ENCODE data around the gene AOAH. TPM values are rescaled to one million over a fixed set of nuclear protein-coding genes. Genes with fewer than 3 reads are reported as not detected.

Gene AOAH
- total and polyA plus RNA-seq, 2 of the 4 experiments (the other 2 are of a cell fraction): not detected

- TF ChIP-seq FOS (IDR thresholded peaks at IDR 0.05; ENCODE audit: low read depth, low read length) (no peak), MXI1 (IDR thresholded peaks at IDR 0.05; ENCODE audit: borderline replicate concordance, low read depth, low read length) (no peak), SMC3 (IDR thresholded peaks at IDR 0.05; ENCODE audit: low read depth, low read length) (no peak), RFX5 (IDR thresholded peaks at IDR 0.05; ENCODE audit: low read depth, low read length) (no peak)
- POLR2A ChIA-PET (ENCODE audit: unreplicated experiment): no interaction called here
These were observed 159.8 kb downstream of the AOAH start for GRCh38 chr7:36564489-36564888.

More at GRCh38 chr7:36564489-36564888, 159.8 kb downstream of the AOAH start:
- Histone ChIP-seq H4K20me1 (ENCODE audit: insufficient read depth, low read length) (no peaks in the 10 kb centered on the region), H3K9me1 (ENCODE audit: insufficient read depth, low read length) (no peaks in the 10 kb centered on the region), H3K14ac (replicated peaks; ENCODE audit: low read depth, low read length) (no peak overlapping the region), H3K56ac (ENCODE audit: extremely low read depth, insufficient read depth, low read length) (no peak overlapping the region), H4K91ac (ENCODE audit: insufficient read depth, low read depth, low read length) (no peak overlapping the region), H2BK15ac (ENCODE audit: low read depth, low read length) (no peak overlapping the region), H3K27ac (ENCODE audit: insufficient read depth, low read length) (no peak overlapping the region), H3K4me3 (ENCODE audit: insufficient read depth, low read depth, low read length) (no peak overlapping the region), H3K79me1 (ENCODE audit: low read depth in 1 of 2, low read length in 2 of 2) (no peaks in the 10 kb centered on the region), H3K36me3 (ENCODE audit: control insufficient read depth, insufficient read depth, low read length) (no peaks in the 10 kb centered on the region), H3K9me3 (ENCODE audit: control insufficient read depth, insufficient read depth, low read length) (no peaks in the 10 kb centered on the region), H3K4ac (ENCODE audit: low read depth, low read length) (no peak overlapping the region), H3K18ac (ENCODE audit: low read depth, low read length) (no peak overlapping the region), H2AK5ac (ENCODE audit: low read depth, low read length) (no peak overlapping the region), H4K8ac (ENCODE audit: low read depth in 2 of 2, low read length in 2 of 2) (no peak overlapping the region), H3K23ac (ENCODE audit: low read depth, low read length) (no peak overlapping the region), H2AK9ac (replicated peaks; ENCODE audit: low read depth, low read length, poor library complexity) (no peak overlapping the region), H2BK20ac (ENCODE audit: low read depth, low read length) (no peak overlapping the region), H2BK120ac (ENCODE audit: low read depth, low read length) (no peak overlapping the region), H4K5ac (ENCODE audit: low read depth, low read length) (no peak overlapping the region), H3K27me3 (ENCODE audit: control insufficient read depth, insufficient read depth, low read length) (peaks cover 2% of the 10 kb centered on the region; the same call in 1 of the 2 replicates), H3K9ac (ENCODE audit: low read depth, low read length) (no peak overlapping the region), H2BK5ac (ENCODE audit: low read depth, low read length, poor library complexity, severe bottlenecking) (no peak overlapping the region), H2AFZ (replicated peaks; ENCODE audit: low read length, poor library complexity) (no peak overlapping the region), H3K4me1 (ENCODE audit: control insufficient read depth, insufficient read depth, low read length) (no peaks in the 10 kb centered on the region), H3K4me2 (ENCODE audit: low read depth, low read length) (no peak overlapping the region)
- no peak for ATAC-seq (ENCODE audit: low read depth)
- no TSS peak for BruUV-seq (replicated peaks)
- no peak for DNase-seq
- CTCF ChIA-PET: no interaction called here
- dilution Hi-C loops (cut with HindIII; ENCODE audit: low sequenced_read_pairs, unreplicated experiment): no loop called here
- WGBS, 2 experiments (ENCODE audit: extremely low coverage in 2 of 2, insufficient read length in 1 of 2): 40% methylated on average over 1 of the region's 2 CpGs; no CpG with 5 or more reads in 1 of the 2 experiments
- in situ Hi-C loops (cut with MboI; ENCODE audit: low sequenced_read_pairs): no loop called here
- intact Hi-C loops (cut with micrococcal nuclease): no loop called here

All from IMR-90 (cell line).